ENCODE measurements around the gene PPP2R2B. TPM values are rescaled to one million over a fixed set of nuclear protein-coding genes. Genes with fewer than 3 reads are reported as not detected.
"Not testable (repeated sequence)": the region's sequence is repeated elsewhere in the genome, so short reads cannot be mapped to it uniquely, and the experiment has no call there.

PPP2R2B gene
- total RNA-seq, 1 donor = 5.4 TPM

- Histone ChIP-seq H3K4me1 (ENCODE audit: insufficient read depth, low read length) (no peaks in the 10 kb centered on the region), H3K27me3 (ENCODE audit: insufficient read depth, low read length) (no peaks in the 10 kb centered on the region), H3K4me3 (ENCODE audit: low read length) (no peak overlapping the region), H3K9me3 (ENCODE audit: low read depth, low read length) (no peaks in the 10 kb centered on the region)
Observed at GRCh38 chr5:146574713-146575112, 303.8 kb downstream of the PPP2R2B start.

GRCh38 chr5:146568161-146568560, 310.4 kb downstream of the PPP2R2B start:
- no peaks in the 10 kb centered on the region for H3K9me3 ChIP-seq (ENCODE audit: low read depth, low read length)
- no peaks in the 10 kb centered on the region for H3K4me1 ChIP-seq (ENCODE audit: insufficient read depth, low read length)
- no peak overlapping the region for H3K4me3 ChIP-seq (ENCODE audit: low read length)
- H3K27me3 ChIP-seq (ENCODE audit: insufficient read depth, low read length) = no peaks in the 10 kb centered on the region

GRCh38 chr5:146565764-146566367, 312.7 kb downstream of the PPP2R2B start:
- no peaks in the 10 kb centered on the region for H3K27me3 ChIP-seq (ENCODE audit: insufficient read depth, low read length)
- no peaks in the 10 kb centered on the region for H3K9me3 ChIP-seq (ENCODE audit: low read depth, low read length)
- no peak overlapping the region for H3K4me3 ChIP-seq (ENCODE audit: low read length)
- H3K4me1 ChIP-seq (ENCODE audit: insufficient read depth, low read length) = no peaks in the 10 kb centered on the region

GRCh38 chr5:146564007-146564762, 314.4 kb downstream of the PPP2R2B start:
- Histone ChIP-seq H3K9me3 (ENCODE audit: low read depth, low read length) (no peaks in the 10 kb centered on the region), H3K27me3 (ENCODE audit: insufficient read depth, low read length) (no peaks in the 10 kb centered on the region), H3K4me1 (ENCODE audit: insufficient read depth, low read length) (no peaks in the 10 kb centered on the region), H3K4me3 (ENCODE audit: low read length) (no peak overlapping the region)

GRCh38 chr5:146562461-146562860, 316.1 kb downstream of the PPP2R2B start:
- H3K4me3 ChIP-seq (ENCODE audit: low read length) = no peak overlapping the region
- H3K9me3 ChIP-seq (ENCODE audit: low read depth, low read length) = no peaks in the 10 kb centered on the region
- no peaks in the 10 kb centered on the region for H3K27me3 ChIP-seq (ENCODE audit: insufficient read depth, low read length)
- no peaks in the 10 kb centered on the region for H3K4me1 ChIP-seq (ENCODE audit: insufficient read depth, low read length)

GRCh38 chr5:146561711-146562110, 316.8 kb downstream of the PPP2R2B start:
- H3K4me3 ChIP-seq (ENCODE audit: low read length) = no peak overlapping the region
- H3K9me3 ChIP-seq (ENCODE audit: low read depth, low read length) = no peaks in the 10 kb centered on the region
- H3K27me3 ChIP-seq (ENCODE audit: insufficient read depth, low read length) = no peaks in the 10 kb centered on the region
- H3K4me1 ChIP-seq (ENCODE audit: insufficient read depth, low read length) = no peaks in the 10 kb centered on the region

- no peaks in the 10 kb centered on the region for H3K9me3 ChIP-seq (ENCODE audit: low read depth, low read length)
- no peaks in the 10 kb centered on the region for H3K4me1 ChIP-seq (ENCODE audit: insufficient read depth, low read length)
- no peak overlapping the region for H3K4me3 ChIP-seq (ENCODE audit: low read length)
- peaks cover 2% of the 10 kb centered on the region for H3K27me3 ChIP-seq (ENCODE audit: insufficient read depth, low read length)
Observed at GRCh38 chr5:146560205-146560812, 318.2 kb downstream of the PPP2R2B start.

- not testable (repeated sequence) for H3K4me1 ChIP-seq (ENCODE audit: insufficient read depth, low read length); H3K27me3 ChIP-seq (ENCODE audit: insufficient read depth, low read length); H3K9me3 ChIP-seq (ENCODE audit: low read depth, low read length); H3K4me3 ChIP-seq (ENCODE audit: low read length)
Observed at GRCh38 chr5:146556884-146557283, 321.7 kb downstream of the PPP2R2B start.

- Histone ChIP-seq H3K4me1 (ENCODE audit: insufficient read depth, low read length) (no peaks in the 10 kb centered on the region), H3K4me3 (ENCODE audit: low read length) (no peak overlapping the region), H3K9me3 (ENCODE audit: low read depth, low read length) (no peaks in the 10 kb centered on the region), H3K27me3 (ENCODE audit: insufficient read depth, low read length) (peaks cover 11% of the 10 kb centered on the region)
Observed at GRCh38 chr5:146553446-146553845, 325.1 kb downstream of the PPP2R2B start.

GRCh38 chr5:146549615-146550014, 328.9 kb downstream of the PPP2R2B start:
- Histone ChIP-seq H3K4me3 (ENCODE audit: low read length) (no peak overlapping the region), H3K9me3 (ENCODE audit: low read depth, low read length) (no peaks in the 10 kb centered on the region), H3K4me1 (ENCODE audit: insufficient read depth, low read length) (no peaks in the 10 kb centered on the region), H3K27me3 (ENCODE audit: insufficient read depth, low read length) (peaks cover 7% of the 10 kb centered on the region)

- Histone ChIP-seq H3K27me3 (ENCODE audit: insufficient read depth, low read length) (peaks cover 7% of the 10 kb centered on the region), H3K4me1 (ENCODE audit: insufficient read depth, low read length) (no peaks in the 10 kb centered on the region), H3K9me3 (ENCODE audit: low read depth, low read length) (no peaks in the 10 kb centered on the region), H3K4me3 (ENCODE audit: low read length) (no peak overlapping the region)
Observed at GRCh38 chr5:146548781-146549449, 329.6 kb downstream of the PPP2R2B start.

GRCh38 chr5:146544232-146544631, 334.3 kb downstream of the PPP2R2B start:
- H3K27me3 ChIP-seq (ENCODE audit: insufficient read depth, low read length) = no peaks in the 10 kb centered on the region
- H3K9me3 ChIP-seq (ENCODE audit: low read depth, low read length) = no peaks in the 10 kb centered on the region
- no peak overlapping the region for H3K4me3 ChIP-seq (ENCODE audit: low read length)
- no peaks in the 10 kb centered on the region for H3K4me1 ChIP-seq (ENCODE audit: insufficient read depth, low read length)

GRCh38 chr5:146541958-146542849, 336.4 kb downstream of the PPP2R2B start:
- Histone ChIP-seq H3K4me3 (ENCODE audit: low read length) (no peak overlapping the region), H3K4me1 (ENCODE audit: insufficient read depth, low read length) (no peaks in the 10 kb centered on the region), H3K27me3 (ENCODE audit: insufficient read depth, low read length) (no peaks in the 10 kb centered on the region), H3K9me3 (ENCODE audit: low read depth, low read length) (no peaks in the 10 kb centered on the region)

GRCh38 chr5:146540414-146540813, 338.1 kb downstream of the PPP2R2B start:
- H3K9me3 ChIP-seq (ENCODE audit: low read depth, low read length) = no peaks in the 10 kb centered on the region
- no peaks in the 10 kb centered on the region for H3K4me1 ChIP-seq (ENCODE audit: insufficient read depth, low read length)
- no peaks in the 10 kb centered on the region for H3K27me3 ChIP-seq (ENCODE audit: insufficient read depth, low read length)
- H3K4me3 ChIP-seq (ENCODE audit: low read length) = no peak overlapping the region
